HG02885 (cell line): Measurements from ENCODE around the gene NFIB.

Experiments used
- ATAC-seq: cut with Tn5 transposase; IDR thresholded peaks from one replicate; pipeline ENCODE4 v1.9.1; 2021; ENCODE audit warnings: mild to moderate bottlenecking; ENCODE audit not compliant: unreplicated experiment, poor library complexity

Gene NFIB

GRCh38 chr9:14136047-14136635 is 177.8 kb downstream of the NFIB start:
- no peak for ATAC-seq

GRCh38 chr9:14135421-14135820 is 178.5 kb downstream of the NFIB start:
- no peak for ATAC-seq

GRCh38 chr9:14133394-14133793 is 180.5 kb downstream of the NFIB start:
- ATAC-seq, result no peak

- ATAC-seq, result no peak
These were observed 181.2 kb downstream of the NFIB start for GRCh38 chr9:14132775-14133174.

- no peak for ATAC-seq
These were observed 182.4 kb downstream of the NFIB start for GRCh38 chr9:14131356-14132088.

GRCh38 chr9:14127656-14128055 is 186.3 kb downstream of the NFIB start:
- ATAC-seq, result no peak

- ATAC-seq, result no peak
These were observed 194.0 kb downstream of the NFIB start for GRCh38 chr9:14119694-14120514.

GRCh38 chr9:14112226-14112625 is 201.7 kb downstream of the NFIB start:
- ATAC-seq, result no peak

- no peak for ATAC-seq
These were observed 202.2 kb downstream of the NFIB start for GRCh38 chr9:14111696-14112095.

GRCh38 chr9:14107977-14108376 is 206.0 kb downstream of the NFIB start:
- ATAC-seq, result no peak

GRCh38 chr9:14107495-14107894 is 206.4 kb downstream of the NFIB start:
- ATAC-seq, result no peak

- no peak for ATAC-seq
These were observed 207.2 kb downstream of the NFIB start for GRCh38 chr9:14106699-14107098.

- no peak for ATAC-seq
These were observed 209.4 kb downstream of the NFIB start for GRCh38 chr9:14104496-14104895.

- no peak for ATAC-seq
These were observed 210.8 kb downstream of the NFIB start for GRCh38 chr9:14103115-14103514.

GRCh38 chr9:14099737-14100136 is 214.2 kb downstream of the NFIB start:
- ATAC-seq, result no peak

- no peak for ATAC-seq
These were observed 215.3 kb downstream of the NFIB start for GRCh38 chr9:14098486-14099180.

- ATAC-seq, result no peak
These were observed 216.1 kb downstream of the NFIB start for GRCh38 chr9:14097666-14098415.

GRCh38 chr9:14097215-14097614 is 216.7 kb downstream of the NFIB start:
- no peak for ATAC-seq

GRCh38 chr9:14096258-14096922 is 217.6 kb downstream of the NFIB start:
- no peak for ATAC-seq

- no peak for ATAC-seq
These were observed 218.7 kb downstream of the NFIB start for GRCh38 chr9:14095277-14095676.
